RWPE2 (cell line): ENCODE measurements around the gene FILIP1.
A peak's percentile ranks its signal among the peaks of the same experiment; 100 is the strongest.

ENCODE experiments used
- ATAC-seq: fragments of 200-7000 bp; cut with Tn5 transposase; 3 replicates; pipeline ENCODE4 v1.9.1; 2021; ENCODE audit warnings: low read depth
- DNase-seq: peaks from one replicate; pipeline ENCODE4 v3.0.0-alpha.2; 2020; ENCODE audit warnings: low spot score
- H3K27ac ChIP-seq: fragments of 450-650 bp; 2 replicates; pipeline ENCODE4 v1.5.1; 2017; ENCODE audit warnings: mild to moderate bottlenecking; ENCODE audit not compliant: poor library complexity, severe bottlenecking
- H3K27me3 ChIP-seq: fragments of 250-450 bp; sonication (Bioruptor Pico); 2 replicates; pipeline ENCODE4 v1.5.1; 2021; ENCODE audit warnings: mild to moderate bottlenecking, moderate library complexity; ENCODE audit not compliant: insufficient read depth, poor library complexity, severe bottlenecking
- H3K36me3 ChIP-seq: fragments of 250-450 bp; sonication (Bioruptor Pico); 2 replicates; pipeline ENCODE4 v1.5.1; 2020; ENCODE audit warnings: low read depth, mild to moderate bottlenecking, moderate library complexity
- H3K4me1 ChIP-seq: fragments of 250-450 bp; sonication (Bioruptor Pico); 2 replicates; pipeline ENCODE4 v1.5.1; 2021; ENCODE audit warnings: mild to moderate bottlenecking, moderate library complexity; ENCODE audit not compliant: insufficient read depth, poor library complexity, severe bottlenecking
- H3K4me3 ChIP-seq: fragments of 250-450 bp; sonication (Bioruptor Pico); 2 replicates; pipeline ENCODE4 v1.5.1; 2021; ENCODE audit warnings: mild to moderate bottlenecking, moderate library complexity; ENCODE audit not compliant: severe bottlenecking
- H3K9me3 ChIP-seq: fragments of 250-450 bp; sonication (Bioruptor Pico); 2 replicates; pipeline ENCODE4 v1.5.1; 2021; ENCODE audit warnings: mild to moderate bottlenecking, moderate library complexity; ENCODE audit not compliant: severe bottlenecking
- CTCF ChIP-seq: fragments of 450-650 bp; IDR thresholded peaks from one replicate; pipeline ENCODE4 v1.5.1; 2017; ENCODE audit warnings: mild to moderate bottlenecking, moderate library complexity; ENCODE audit not compliant: poor library complexity, severe bottlenecking

FILIP1 gene

GRCh38 chr6:75422024-75422639 lies 71.5 kb downstream of the FILIP1 start:
- Histone ChIP-seq H3K4me3 (no peak overlapping the region), H3K4me1 (peaks cover 5% of the 10 kb centered on the region), H3K27me3 (no peaks in the 10 kb centered on the region), H3K27ac (no peak overlapping the region), H3K9me3 (no peaks in the 10 kb centered on the region), H3K36me3 (no peaks in the 10 kb centered on the region)
- ATAC-seq (no peak), DNase-seq (no peak)
- TF ChIP-seq CTCF = no peak

- no peak for TF ChIP-seq CTCF
- Histone ChIP-seq H3K4me3 (no peak overlapping the region), H3K27me3 (no peaks in the 10 kb centered on the region), H3K9me3 (no peaks in the 10 kb centered on the region), H3K36me3 (no peaks in the 10 kb centered on the region), H3K4me1 (peaks cover 5% of the 10 kb centered on the region), H3K27ac (no peak overlapping the region)
- ATAC-seq (no peak), DNase-seq (no peak)
Observed at GRCh38 chr6:75421316-75422023, 72.1 kb downstream of the FILIP1 start.

- Histone ChIP-seq H3K4me3 (no peak overlapping the region), H3K9me3 (no peaks in the 10 kb centered on the region), H3K27ac (no peak overlapping the region), H3K4me1 (peaks cover 5% of the 10 kb centered on the region), H3K36me3 (no peaks in the 10 kb centered on the region), H3K27me3 (no peaks in the 10 kb centered on the region)
- TF ChIP-seq CTCF = no peak
- ATAC-seq (no peak), DNase-seq (no peak)
Observed at GRCh38 chr6:75419980-75420379, 73.6 kb downstream of the FILIP1 start.

GRCh38 chr6:75419416-75419815 lies 74.2 kb downstream of the FILIP1 start:
- no peaks in the 10 kb centered on the region for H3K9me3 ChIP-seq
- DNase-seq (no peak), ATAC-seq (no peak)
- H3K36me3 ChIP-seq = no peaks in the 10 kb centered on the region
- H3K27ac ChIP-seq = no peak overlapping the region
- H3K4me3 ChIP-seq = no peak overlapping the region
- no peak for TF ChIP-seq CTCF
- H3K27me3 ChIP-seq = no peaks in the 10 kb centered on the region
- peaks cover 5% of the 10 kb centered on the region for H3K4me1 ChIP-seq

- DNase-seq = no peak
- no peaks in the 10 kb centered on the region for H3K9me3 ChIP-seq
Observed at GRCh38 chr6:75418233-75418632, 75.4 kb downstream of the FILIP1 start.

More at GRCh38 chr6:75418233-75418632, 75.4 kb downstream of the FILIP1 start:
- no peak overlapping the region for H3K27ac ChIP-seq
- no peak overlapping the region for H3K4me3 ChIP-seq
- TF ChIP-seq CTCF = no peak
- no peaks in the 10 kb centered on the region for H3K36me3 ChIP-seq
- H3K27me3 ChIP-seq = no peaks in the 10 kb centered on the region
- peaks cover 5% of the 10 kb centered on the region for H3K4me1 ChIP-seq
- peak; percentile 83 for ATAC-seq
